T-cell (primary cell): ENCODE data around the gene DAB2IP. TPM values are rescaled to one million over a fixed set of nuclear protein-coding genes. Genes with fewer than 3 reads are reported as not detected.

ENCODE experiments used
- ATAC-seq, 4 experiments: fragments of 200-7000 bp in 3 of 4; fragments of 150-1000 bp in 1 of 4; cut with Tn5 transposase; replicated peaks in 1 of 4; 1 replicate in 3 of 4; 2 replicates in 1 of 4; pipeline ENCODE4 v1.10.0; 2021; ENCODE audit warnings: moderate library complexity in 3 of 4, mild to moderate bottlenecking in 2 of 4, moderate number of reproducible peaks in 1 of 4
- CTCF ChIA-PET, 2 donors: fragments of 300-600 bp; sonication (Branson Sonifier 250); formaldehyde crosslinking; loops; one replicate each; lab custom pipeline; 2022; ENCODE audit warnings: antibody characterized with exemption in 2 of 2; lab: Charles Lee
- POLR2A ChIA-PET, 2 donors: fragments of 300-600 bp; sonication (Branson Sonifier 250); formaldehyde crosslinking; loops; one replicate each; lab custom pipeline; 2022; ENCODE audit warnings: antibody characterized with exemption in 2 of 2; lab: Charles Lee
- DNase-seq, 35 experiments: peaks; one replicate each; pipeline versions ENCODE4 v3.0.0 to v3.0.0-alpha.2; 2013 to 2023
- H3K27ac ChIP-seq: one replicate; pipeline ENCODE4 v1.5.1; 2013; ENCODE audit warnings: low read length
- H3K27me3 ChIP-seq, 2 experiments: replicated peaks in 1 of 2; 1 replicate in 1 of 2; 2 replicates in 1 of 2; pipeline versions ENCODE4 v1.6.1 to v1.7.0; 2013; ENCODE audit warnings: low read length in 1 of 2, mixed read lengths in 1 of 2; ENCODE audit not compliant: control insufficient read depth in 2 of 2, insufficient read depth in 2 of 2; ENCODE audit errors: extremely low read depth in 1 of 2
- H3K36me3 ChIP-seq, 2 donors: 1 replicate in 1 of 2; 2 replicates in 1 of 2; pipeline versions ENCODE4 v1.6.1 to v1.7.0; 2013; ENCODE audit warnings: low read length in 1 of 2; ENCODE audit not compliant: control insufficient read depth in 2 of 2, insufficient read depth in 1 of 2; ENCODE audit errors: extremely low read depth in 1 of 2
- H3K4me1 ChIP-seq, 2 experiments: 1 replicate in 1 of 2; 2 replicates in 1 of 2; pipeline versions ENCODE4 v1.6.1 to v1.7.0; 2013; ENCODE audit warnings: low read length in 2 of 2, mixed read lengths in 1 of 2; ENCODE audit not compliant: insufficient read depth in 2 of 2, control insufficient read depth in 1 of 2; ENCODE audit errors: extremely low read depth in 1 of 2
- H3K4me3 ChIP-seq, 2 donors: 1 replicate in 1 of 2; 2 replicates in 1 of 2; pipeline versions ENCODE4 v1.5.1 to v1.7.0; 2013; ENCODE audit warnings: mild to moderate bottlenecking in 2 of 2, low read length in 1 of 2, moderate library complexity in 1 of 2; ENCODE audit not compliant: control insufficient read depth in 1 of 2; ENCODE audit errors: extremely low read depth in 1 of 2
- H3K9me3 ChIP-seq: 2 replicates; pipeline ENCODE4 v1.7.0; 2013
- H3K27ac Mint-ChIP-seq, 2 donors: one replicate each; pipeline ENCODE4 v1.8.0; 2020 to 2021; ENCODE audit warnings: mild to moderate bottlenecking in 2 of 2, mixed read lengths in 2 of 2
- H3K27me3 Mint-ChIP-seq, 2 donors: one replicate each; pipeline ENCODE4 v1.8.0; 2021 to 2022; ENCODE audit warnings: mixed read lengths in 2 of 2
- H3K36me3 Mint-ChIP-seq: one replicate; pipeline ENCODE4 v1.8.0; 2021; ENCODE audit warnings: mixed read lengths
- H3K4me1 Mint-ChIP-seq, 3 donors: one replicate each; pipeline ENCODE4 v1.8.0; 2020 to 2022; ENCODE audit warnings: mixed read lengths in 3 of 3, mild to moderate bottlenecking in 1 of 3
- H3K4me3 Mint-ChIP-seq, 3 donors: one replicate each; pipeline ENCODE4 v1.8.0; 2020 to 2022; ENCODE audit warnings: mild to moderate bottlenecking in 3 of 3, mixed read lengths in 3 of 3, moderate library complexity in 3 of 3
- H3K9me3 Mint-ChIP-seq, 3 donors: one replicate each; pipeline ENCODE4 v1.8.0; 2020 to 2022; ENCODE audit warnings: mixed read lengths in 3 of 3
- WGBS: methylation state at CpG from one replicate; pipeline ENCODE4 v1.1.5; 2013; ENCODE audit warnings: missing lambda C conversion rate; ENCODE audit not compliant: insufficient coverage; 5-methylcytosine and 5-hydroxymethylcytosine counted together
- total RNA-seq, 35 experiments: library from RNA in 6 of 35; stranded (reverse) in 6 of 35; fragments of 120-200 nt in 1 of 35; gene quantifications; one replicate each; pipeline versions ENCODE4 v1.2.1 to v1.2.4 and lab custom pipeline; 2013 to 2026

Gene DAB2IP
- total RNA-seq, 5 donors from 2014 or later (not counting 1 experiment from before 2014, with no cell fraction given), result 0.22 to 0.53 (median 0.34) TPM; not detected in 1

DNA sequence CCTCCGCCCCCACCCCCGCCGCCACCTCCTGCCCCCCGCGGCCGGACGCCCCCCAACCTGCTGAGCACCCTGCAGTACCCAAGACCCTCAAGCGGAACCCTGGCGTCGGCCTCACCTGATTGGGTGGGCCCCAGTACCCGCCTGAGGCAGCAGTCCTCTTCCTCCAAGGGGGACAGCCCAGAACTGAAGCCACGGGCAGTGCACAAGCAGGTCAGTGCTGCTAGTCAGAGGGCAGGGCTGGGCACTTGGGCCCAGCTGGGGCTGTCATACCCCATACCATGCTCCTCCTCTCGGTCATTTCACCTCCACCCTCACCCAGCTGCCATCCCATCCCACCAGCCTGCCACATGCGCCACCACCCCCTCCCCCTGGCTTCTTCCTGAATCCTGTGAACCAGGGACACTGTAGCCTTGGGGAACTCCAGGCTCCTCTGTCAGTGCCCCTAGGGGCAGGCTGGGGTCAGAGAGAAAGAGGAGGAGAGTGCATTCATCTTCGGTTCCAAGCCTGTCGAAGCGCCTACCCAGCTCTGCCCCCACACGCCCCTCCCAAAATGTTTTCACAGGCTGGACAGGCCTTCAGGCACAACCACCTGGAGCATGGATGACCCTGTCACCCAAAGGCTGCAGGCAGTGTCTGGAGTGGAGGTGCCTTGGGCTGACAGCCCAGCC is 122.0 kb downstream of the DAB2IP start:
- no peak for ATAC-seq
- Mint-ChIP-seq H3K4me3 (no peak overlapping the region), H3K27ac (no peak overlapping the region), H3K27me3 (no peaks in the 10 kb centered on the region), H3K4me1 (no peaks in the 10 kb centered on the region), H3K36me3 (no peaks in the 10 kb centered on the region), H3K9me3 (peaks cover 0 to 2% (median 0%) of the 10 kb centered on the region in 3 donors)
- Histone ChIP-seq H3K9me3 (no peaks in the 10 kb centered on the region), H3K4me1 (no peaks in the 10 kb centered on the region), H3K27me3 (peaks cover 0 to 3% of the 10 kb centered on the region in 2 experiments), H3K4me3 (no peak overlapping the region), H3K27ac (no peak overlapping the region), H3K36me3 (no peaks in the 10 kb centered on the region)
- CTCF ChIA-PET, result no interaction called here
- no peak for DNase-seq
- POLR2A ChIA-PET, result no interaction called here
- WGBS, result 95% methylated on average over 9 of the region's 18 CpGs

- H3K27ac Mint-ChIP-seq, result no peak overlapping the region
- H3K4me3 ChIP-seq, result no peak overlapping the region
- H3K27me3 Mint-ChIP-seq, result no peaks in the 10 kb centered on the region
- 81% methylated on average over 15 of the region's 19 CpGs for WGBS
- CTCF ChIA-PET, result no interaction called here
- H3K27ac ChIP-seq, result no peak overlapping the region
- peaks cover 0 to 8% (median 4%) of the 10 kb centered on the region in 3 donors for H3K9me3 Mint-ChIP-seq
- POLR2A ChIA-PET, result no interaction called here
- H3K4me3 Mint-ChIP-seq, result no peak overlapping the region
- ATAC-seq (no peak), DNase-seq (no peak)
- H3K36me3 ChIP-seq, result no peaks in the 10 kb centered on the region
- peaks cover 0 to 3% of the 10 kb centered on the region in 2 experiments for H3K27me3 ChIP-seq
- H3K9me3 ChIP-seq, result no peaks in the 10 kb centered on the region
- H3K4me1 Mint-ChIP-seq, result no peaks in the 10 kb centered on the region
- no peaks in the 10 kb centered on the region for H3K36me3 Mint-ChIP-seq
- H3K4me1 ChIP-seq, result no peaks in the 10 kb centered on the region
These were observed 122.7 kb downstream of the DAB2IP start for GRCh38 chr9:121773954-121774714.

GRCh38 chr9:121774715-121775613 is 123.5 kb downstream of the DAB2IP start:
- WGBS, result 83% methylated on average over 16 of the region's 26 CpGs
- Histone ChIP-seq H3K4me1 (no peaks in the 10 kb centered on the region), H3K27ac (no peak overlapping the region), H3K4me3 (no peak overlapping the region), H3K27me3 (peaks cover 0 to 3% of the 10 kb centered on the region in 2 experiments), H3K36me3 (no peaks in the 10 kb centered on the region), H3K9me3 (no peaks in the 10 kb centered on the region)
- ATAC-seq (no peak), DNase-seq (no peak)
- H3K9me3 Mint-ChIP-seq, result peaks cover 0 to 10% (median 4%) of the 10 kb centered on the region in 3 donors
- no peaks in the 10 kb centered on the region for H3K27me3 Mint-ChIP-seq
- no peaks in the 10 kb centered on the region for H3K4me1 Mint-ChIP-seq
- POLR2A ChIA-PET, result no interaction called here
- CTCF ChIA-PET, result no interaction called here
- no peak overlapping the region for H3K4me3 Mint-ChIP-seq
- no peak overlapping the region for H3K27ac Mint-ChIP-seq
- H3K36me3 Mint-ChIP-seq, result no peaks in the 10 kb centered on the region

DNA sequence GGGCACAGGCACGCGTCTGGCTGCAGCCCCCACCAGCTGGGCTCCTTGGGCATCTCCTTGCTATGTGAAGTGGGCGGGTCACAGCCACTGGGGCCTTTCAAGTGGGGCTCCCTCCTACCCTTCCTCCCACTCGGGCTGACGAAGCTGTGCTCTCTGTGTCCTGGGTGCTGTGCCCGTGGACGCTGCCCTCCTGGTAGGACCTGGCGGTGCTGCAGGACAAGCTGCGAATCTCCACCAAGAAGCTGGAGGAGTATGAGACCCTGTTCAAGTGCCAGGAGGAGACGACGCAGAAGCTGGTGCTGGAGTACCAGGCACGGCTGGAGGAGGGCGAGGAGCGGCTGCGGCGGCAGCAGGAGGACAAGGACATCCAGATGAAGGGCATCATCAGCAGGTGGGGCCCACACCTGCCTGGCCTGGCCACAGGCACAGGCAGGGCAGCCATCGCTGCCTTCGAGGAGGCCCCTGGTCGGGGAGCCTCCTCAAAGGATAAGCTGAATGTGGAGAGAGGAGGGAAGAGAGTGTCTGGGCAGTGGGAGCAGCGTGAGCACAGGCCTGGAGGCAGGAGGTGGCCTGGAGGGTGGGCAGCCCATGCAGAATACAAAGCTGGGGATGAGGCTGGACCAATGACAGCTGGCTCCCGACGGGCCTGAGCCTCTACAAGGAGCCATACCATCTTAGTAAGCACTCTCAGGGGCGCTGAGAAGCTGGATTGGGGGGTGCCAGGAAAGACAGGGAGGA is 124.7 kb downstream of the DAB2IP start:
- no peak for DNase-seq
- WGBS, result 84% methylated on average over 18 of the region's 23 CpGs
- no peak overlapping the region for H3K27ac ChIP-seq

DNA sequence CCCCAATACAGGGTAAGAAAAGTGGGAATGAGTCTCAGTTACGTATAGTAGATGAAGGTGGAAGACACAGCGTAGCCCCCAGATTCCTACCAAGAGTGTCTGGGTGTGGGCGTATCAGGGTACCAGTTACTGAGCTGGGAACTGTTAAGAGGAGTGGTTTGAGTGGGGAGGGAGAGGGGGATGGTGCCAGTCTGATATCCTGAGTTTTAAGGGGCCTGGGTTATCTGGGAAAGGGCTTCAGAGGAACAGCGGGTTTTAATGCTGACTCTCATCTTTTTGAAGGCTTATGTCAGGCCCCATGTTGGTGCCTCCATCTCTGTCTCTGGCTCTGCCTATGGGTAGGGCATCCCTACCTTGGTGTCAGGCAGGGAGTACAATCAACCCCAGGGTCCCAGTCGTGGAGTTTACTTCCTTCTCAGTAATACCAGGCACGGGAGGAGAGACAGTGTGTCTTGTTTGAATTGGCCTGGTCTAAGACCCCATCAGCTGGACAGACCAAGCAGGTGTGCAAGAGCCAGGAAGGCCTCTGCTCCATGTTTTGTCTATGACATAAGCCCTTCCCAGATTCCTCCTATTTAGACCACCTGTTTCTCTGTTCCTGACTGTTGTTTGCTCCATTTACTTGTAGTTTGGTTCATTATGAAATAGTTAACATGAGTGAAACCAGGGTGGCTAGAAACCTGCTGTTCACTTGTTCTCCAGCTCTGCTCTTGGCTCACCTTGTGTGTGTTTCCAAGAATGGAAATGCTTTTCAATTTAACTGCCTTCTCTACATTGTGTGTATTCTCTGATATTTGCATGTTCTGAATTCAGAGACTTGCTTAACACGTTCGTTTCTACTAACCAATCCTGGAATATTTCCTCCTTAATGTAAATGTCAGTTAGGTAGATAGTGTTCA is 125.6 kb downstream of the DAB2IP start:
- no peak for DNase-seq
- Histone ChIP-seq H3K36me3 (no peaks in the 10 kb centered on the region), H3K27me3 (peaks cover 0 to 13% of the 10 kb centered on the region in 2 experiments), H3K9me3 (no peaks in the 10 kb centered on the region), H3K27ac (no peak overlapping the region), H3K4me1 (no peaks in the 10 kb centered on the region), H3K4me3 (no peak overlapping the region)
- H3K27me3 Mint-ChIP-seq, result peaks cover 0 to 12% of the 10 kb centered on the region in 2 donors
- ChIA-PET POLR2A (no interaction called here), CTCF (no interaction called here)
- H3K27ac Mint-ChIP-seq, result no peak overlapping the region
- H3K36me3 Mint-ChIP-seq, result no peaks in the 10 kb centered on the region
- no peaks in the 10 kb centered on the region for H3K4me1 Mint-ChIP-seq
- no peak overlapping the region for H3K4me3 Mint-ChIP-seq
- peaks cover 0 to 10% (median 4%) of the 10 kb centered on the region in 3 donors for H3K9me3 Mint-ChIP-seq
- 72% methylated on average over 3 of the region's 8 CpGs for WGBS
- ATAC-seq, result no peak

More for the DNA sequence above, 124.7 kb downstream of the DAB2IP start:
- Mint-ChIP-seq H3K27me3 (peaks cover 0 to 6% of the 10 kb centered on the region in 2 donors), H3K9me3 (peaks cover 0 to 10% (median 4%) of the 10 kb centered on the region in 3 donors), H3K36me3 (no peaks in the 10 kb centered on the region), H3K27ac (no peak overlapping the region), H3K4me3 (no peak overlapping the region), H3K4me1 (no peaks in the 10 kb centered on the region)
- ChIA-PET POLR2A (no interaction called here), CTCF (no interaction called here)
- no peaks in the 10 kb centered on the region for H3K4me1 ChIP-seq
- H3K4me3 ChIP-seq, result no peak overlapping the region
- no peaks in the 10 kb centered on the region for H3K36me3 ChIP-seq
- no peaks in the 10 kb centered on the region for H3K9me3 ChIP-seq
- no peak for ATAC-seq
- peaks cover 0 to 8% of the 10 kb centered on the region in 2 experiments for H3K27me3 ChIP-seq
